ENCODE measurements around the gene HAVCR2. TPM values are rescaled to one million over a fixed set of nuclear protein-coding genes. Genes with fewer than 3 reads are reported as not detected.

Gene HAVCR2
- total and polyA plus RNA-seq, 4 donors = 1.4 to 9.4 (median 4.4) TPM

DNA sequence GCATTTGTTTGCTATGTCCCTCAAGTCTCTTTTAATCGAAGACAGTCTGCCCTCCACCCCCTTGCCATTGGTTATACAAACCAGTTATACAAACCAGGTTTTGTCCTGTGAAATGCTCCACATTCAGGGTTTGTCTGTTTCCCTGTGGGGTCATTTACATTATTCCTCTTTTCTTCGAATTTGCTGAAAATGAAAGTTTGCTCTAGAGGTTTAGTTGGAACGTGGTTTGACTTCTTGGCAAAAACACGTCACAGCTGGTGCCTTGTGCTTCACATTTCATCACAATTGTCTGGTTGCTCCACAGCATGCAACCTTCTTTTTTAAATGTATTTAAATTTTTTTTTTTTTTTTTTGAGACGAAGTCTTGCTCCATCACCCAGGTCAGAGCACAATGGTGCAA is 4.2 kb upstream of the HAVCR2 start:
- Histone ChIP-seq H3K9ac (ENCODE audit: low read depth in 1 of 2, low read length in 2 of 2) (no peak overlapping the region), H3K4me3 (ENCODE audit: low read depth in 1 of 3, low read length in 3 of 3) (no peak overlapping the region), H3K27me3 (ENCODE audit: control insufficient read depth in 4 of 4, insufficient read depth in 4 of 4, low read length in 3 of 4) (no peaks in the 10 kb centered on the region), H3K27ac (ENCODE audit: low read depth in 1 of 2, low read length in 2 of 2) (no peak overlapping the region), H3K4me1 (ENCODE audit: control insufficient read depth in 4 of 4, insufficient read depth in 4 of 4, low read length in 3 of 4) (no peaks in the 10 kb centered on the region), H3K9me3 (ENCODE audit: control insufficient read depth in 4 of 4, low read length in 3 of 4) (no peaks in the 10 kb centered on the region), H3K36me3 (ENCODE audit: control insufficient read depth in 4 of 4, insufficient read depth in 3 of 4, low read depth in 1 of 4, low read length in 3 of 4) (no peaks in the 10 kb centered on the region)
- DNase-seq (ENCODE audit: low spot score) = no peak
- 44% methylated on average over 5 of the region's 5 CpGs for WGBS
- TF ChIP-seq FOXA1 (IDR thresholded peaks at IDR 0.05) (no peak), FOXA2 (IDR thresholded peaks at IDR 0.05) (no peak), RXRA (IDR thresholded peaks at IDR 0.05) (no peak), EGR1 (IDR thresholded peaks at IDR 0.05; ENCODE audit: low read depth in 2 of 2) (no peak), GABPA (IDR thresholded peaks at IDR 0.05 in 1 of 2, conservative IDR thresholded peaks at IDR 0.05 in 1 of 2) (no peak), RAD21 (IDR thresholded peaks at IDR 0.05) (no peak), TAF1 (conservative IDR thresholded peaks at IDR 0.05) (no peak)
- TF ChIP-seq, protein P1, sequence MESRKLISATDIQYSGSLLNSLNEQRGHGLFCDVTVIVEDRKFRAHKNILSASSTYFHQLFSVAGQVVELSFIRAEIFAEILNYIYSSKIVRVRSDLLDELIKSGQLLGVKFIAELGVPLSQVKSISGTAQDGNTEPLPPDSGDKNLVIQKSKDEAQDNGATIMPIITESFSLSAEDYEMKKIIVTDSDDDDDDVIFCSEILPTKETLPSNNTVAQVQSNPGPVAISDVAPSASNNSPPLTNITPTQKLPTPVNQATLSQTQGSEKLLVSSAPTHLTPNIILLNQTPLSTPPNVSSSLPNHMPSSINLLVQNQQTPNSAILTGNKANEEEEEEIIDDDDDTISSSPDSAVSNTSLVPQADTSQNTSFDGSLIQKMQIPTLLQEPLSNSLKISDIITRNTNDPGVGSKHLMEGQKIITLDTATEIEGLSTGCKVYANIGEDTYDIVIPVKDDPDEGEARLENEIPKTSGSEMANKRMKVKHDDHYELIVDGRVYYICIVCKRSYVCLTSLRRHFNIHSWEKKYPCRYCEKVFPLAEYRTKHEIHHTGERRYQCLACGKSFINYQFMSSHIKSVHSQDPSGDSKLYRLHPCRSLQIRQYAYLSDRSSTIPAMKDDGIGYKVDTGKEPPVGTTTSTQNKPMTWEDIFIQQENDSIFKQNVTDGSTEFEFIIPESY (IDR thresholded peaks at IDR 0.05) = no peak
- TF ChIP-seq, protein P2, sequence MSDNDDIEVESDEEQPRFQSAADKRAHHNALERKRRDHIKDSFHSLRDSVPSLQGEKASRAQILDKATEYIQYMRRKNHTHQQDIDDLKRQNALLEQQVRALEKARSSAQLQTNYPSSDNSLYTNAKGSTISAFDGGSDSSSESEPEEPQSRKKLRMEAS (IDR thresholded peaks at IDR 0.05) = no peak
- TF ChIP-seq, protein P3, sequence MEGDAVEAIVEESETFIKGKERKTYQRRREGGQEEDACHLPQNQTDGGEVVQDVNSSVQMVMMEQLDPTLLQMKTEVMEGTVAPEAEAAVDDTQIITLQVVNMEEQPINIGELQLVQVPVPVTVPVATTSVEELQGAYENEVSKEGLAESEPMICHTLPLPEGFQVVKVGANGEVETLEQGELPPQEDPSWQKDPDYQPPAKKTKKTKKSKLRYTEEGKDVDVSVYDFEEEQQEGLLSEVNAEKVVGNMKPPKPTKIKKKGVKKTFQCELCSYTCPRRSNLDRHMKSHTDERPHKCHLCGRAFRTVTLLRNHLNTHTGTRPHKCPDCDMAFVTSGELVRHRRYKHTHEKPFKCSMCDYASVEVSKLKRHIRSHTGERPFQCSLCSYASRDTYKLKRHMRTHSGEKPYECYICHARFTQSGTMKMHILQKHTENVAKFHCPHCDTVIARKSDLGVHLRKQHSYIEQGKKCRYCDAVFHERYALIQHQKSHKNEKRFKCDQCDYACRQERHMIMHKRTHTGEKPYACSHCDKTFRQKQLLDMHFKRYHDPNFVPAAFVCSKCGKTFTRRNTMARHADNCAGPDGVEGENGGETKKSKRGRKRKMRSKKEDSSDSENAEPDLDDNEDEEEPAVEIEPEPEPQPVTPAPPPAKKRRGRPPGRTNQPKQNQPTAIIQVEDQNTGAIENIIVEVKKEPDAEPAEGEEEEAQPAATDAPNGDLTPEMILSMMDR (IDR thresholded peaks at IDR 0.05; ENCODE audit: low read depth, low read length, missing input control) = no peak
- TF ChIP-seq, protein P4, sequence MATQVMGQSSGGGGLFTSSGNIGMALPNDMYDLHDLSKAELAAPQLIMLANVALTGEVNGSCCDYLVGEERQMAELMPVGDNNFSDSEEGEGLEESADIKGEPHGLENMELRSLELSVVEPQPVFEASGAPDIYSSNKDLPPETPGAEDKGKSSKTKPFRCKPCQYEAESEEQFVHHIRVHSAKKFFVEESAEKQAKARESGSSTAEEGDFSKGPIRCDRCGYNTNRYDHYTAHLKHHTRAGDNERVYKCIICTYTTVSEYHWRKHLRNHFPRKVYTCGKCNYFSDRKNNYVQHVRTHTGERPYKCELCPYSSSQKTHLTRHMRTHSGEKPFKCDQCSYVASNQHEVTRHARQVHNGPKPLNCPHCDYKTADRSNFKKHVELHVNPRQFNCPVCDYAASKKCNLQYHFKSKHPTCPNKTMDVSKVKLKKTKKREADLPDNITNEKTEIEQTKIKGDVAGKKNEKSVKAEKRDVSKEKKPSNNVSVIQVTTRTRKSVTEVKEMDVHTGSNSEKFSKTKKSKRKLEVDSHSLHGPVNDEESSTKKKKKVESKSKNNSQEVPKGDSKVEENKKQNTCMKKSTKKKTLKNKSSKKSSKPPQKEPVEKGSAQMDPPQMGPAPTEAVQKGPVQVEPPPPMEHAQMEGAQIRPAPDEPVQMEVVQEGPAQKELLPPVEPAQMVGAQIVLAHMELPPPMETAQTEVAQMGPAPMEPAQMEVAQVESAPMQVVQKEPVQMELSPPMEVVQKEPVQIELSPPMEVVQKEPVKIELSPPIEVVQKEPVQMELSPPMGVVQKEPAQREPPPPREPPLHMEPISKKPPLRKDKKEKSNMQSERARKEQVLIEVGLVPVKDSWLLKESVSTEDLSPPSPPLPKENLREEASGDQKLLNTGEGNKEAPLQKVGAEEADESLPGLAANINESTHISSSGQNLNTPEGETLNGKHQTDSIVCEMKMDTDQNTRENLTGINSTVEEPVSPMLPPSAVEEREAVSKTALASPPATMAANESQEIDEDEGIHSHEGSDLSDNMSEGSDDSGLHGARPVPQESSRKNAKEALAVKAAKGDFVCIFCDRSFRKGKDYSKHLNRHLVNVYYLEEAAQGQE (IDR thresholded peaks at IDR 0.05) = no peak

DNA sequence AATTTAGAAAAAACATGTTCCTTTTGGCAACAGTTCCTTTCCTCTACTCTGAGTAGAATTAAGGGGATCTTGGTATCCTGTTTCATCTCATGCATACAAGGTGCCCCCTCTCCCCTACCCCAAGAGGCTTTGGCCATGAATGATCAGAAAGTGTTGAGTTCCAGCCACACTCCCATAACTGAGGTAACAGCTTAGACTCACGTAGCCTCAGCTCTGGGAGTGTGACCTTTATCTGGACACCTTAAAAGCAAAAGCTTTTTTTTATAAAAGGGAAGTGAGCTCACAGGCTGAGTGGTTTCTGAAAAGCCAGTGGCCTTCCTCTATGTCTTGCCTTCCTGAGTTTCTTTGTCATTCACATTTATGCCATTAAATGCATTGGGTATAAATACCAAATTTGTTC is 900 bp upstream of the HAVCR2 start:
- DNase-seq (ENCODE audit: low spot score) = no peak
- no peak overlapping the region for H3K9ac ChIP-seq (ENCODE audit: low read depth in 1 of 2, low read length in 2 of 2)
- H3K36me3 ChIP-seq (ENCODE audit: control insufficient read depth in 4 of 4, insufficient read depth in 3 of 4, low read depth in 1 of 4, low read length in 3 of 4) = no peaks in the 10 kb centered on the region
- no peak overlapping the region for H3K4me3 ChIP-seq (ENCODE audit: low read depth in 1 of 3, low read length in 3 of 3)
- no peaks in the 10 kb centered on the region for H3K9me3 ChIP-seq (ENCODE audit: control insufficient read depth in 4 of 4, low read length in 3 of 4)
- WGBS = 72% methylated on average over 1 of the region's 1 CpG
- no peaks in the 10 kb centered on the region for H3K27me3 ChIP-seq (ENCODE audit: control insufficient read depth in 4 of 4, insufficient read depth in 4 of 4, low read length in 3 of 4)
- peak overlapping the region in 1 of 2 donors; percentile 69 for H3K27ac ChIP-seq (ENCODE audit: low read depth in 1 of 2, low read length in 2 of 2)
- H3K4me1 ChIP-seq (ENCODE audit: control insufficient read depth in 4 of 4, insufficient read depth in 4 of 4, low read length in 3 of 4) = no peaks in the 10 kb centered on the region
- no peak for TF ChIP-seq JUND (IDR thresholded peaks at IDR 0.05)
- TF ChIP-seq YY1 (IDR thresholded peaks at IDR 0.05) = no peak
- TF ChIP-seq RXRA (IDR thresholded peaks at IDR 0.05) = no peak
- TF ChIP-seq GABPA (IDR thresholded peaks at IDR 0.05 in 1 of 2, conservative IDR thresholded peaks at IDR 0.05 in 1 of 2) = no peak
- TF ChIP-seq, protein P4 (IDR thresholded peaks at IDR 0.05) = no peak
- no peak for TF ChIP-seq FOXA1 (IDR thresholded peaks at IDR 0.05)
- no peak for TF ChIP-seq TAF1 (conservative IDR thresholded peaks at IDR 0.05)
- TF ChIP-seq, protein P2 (IDR thresholded peaks at IDR 0.05) = no peak
- TF ChIP-seq HNF4G (IDR thresholded peaks at IDR 0.05) = no peak
- TF ChIP-seq, protein P3 (IDR thresholded peaks at IDR 0.05; ENCODE audit: low read depth, low read length, missing input control) = no peak
- TF ChIP-seq, protein P5, sequence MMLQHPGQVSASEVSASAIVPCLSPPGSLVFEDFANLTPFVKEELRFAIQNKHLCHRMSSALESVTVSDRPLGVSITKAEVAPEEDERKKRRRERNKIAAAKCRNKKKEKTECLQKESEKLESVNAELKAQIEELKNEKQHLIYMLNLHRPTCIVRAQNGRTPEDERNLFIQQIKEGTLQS (IDR thresholded peaks at IDR 0.05) = no peak
- TF ChIP-seq EGR1 (IDR thresholded peaks at IDR 0.05; ENCODE audit: low read depth in 2 of 2) = no peak
- no peak for TF ChIP-seq NR2F2 (IDR thresholded peaks at IDR 0.05)
- no peak for TF ChIP-seq FOXA2 (IDR thresholded peaks at IDR 0.05)
